Smooth muscle cell (in vitro differentiated cells): ENCODE measurements around the gene IL10. TPM values are rescaled to one million over a fixed set of nuclear protein-coding genes. Genes with fewer than 3 reads are reported as not detected.

Source experiments
- DNase-seq: peaks from one replicate; lab custom pipeline; 2025; ENCODE audit not compliant: unreplicated experiment; lab: John Stamatoyannopoulos, UW
- H2AFZ ChIP-seq: fragments of 200-600 bp; sonication (generic); 2 replicates; pipeline ENCODE4 v1.6.0; 2016; ENCODE audit warnings: antibody characterized with exemption, low read depth, mild to moderate bottlenecking
- H3F3A ChIP-seq: fragments of 200-600 bp; sonication (generic); 2 replicates; pipeline ENCODE4 v1.6.0; 2017; ENCODE audit warnings: antibody characterized with exemption, low read depth
- H3K27ac ChIP-seq: fragments of 200-600 bp; sonication (generic); 2 replicates; pipeline ENCODE4 v1.5.1; 2016; ENCODE audit warnings: low read depth, mild to moderate bottlenecking
- H3K27me3 ChIP-seq: fragments of 200-600 bp; sonication (generic); 2 replicates; pipeline ENCODE4 v1.6.1; 2016; ENCODE audit warnings: low read depth, mild to moderate bottlenecking
- H3K36me3 ChIP-seq: fragments of 200-600 bp; sonication (generic); 2 replicates; pipeline ENCODE4 v1.5.1; 2016; ENCODE audit warnings: low read depth
- H3K4me1 ChIP-seq: fragments of 200-600 bp; sonication (generic); 2 replicates; pipeline ENCODE4 v1.5.1; 2016; ENCODE audit warnings: low read depth
- H3K4me2 ChIP-seq: fragments of 200-600 bp; sonication (generic); 2 replicates; pipeline ENCODE4 v1.6.0; 2016; ENCODE audit warnings: mild to moderate bottlenecking
- H3K4me3 ChIP-seq: fragments of 200-600 bp; sonication (generic); 2 replicates; pipeline ENCODE4 v1.5.1; 2016; ENCODE audit warnings: mild to moderate bottlenecking
- H3K79me2 ChIP-seq: fragments of 200-600 bp; sonication (generic); 2 replicates; pipeline ENCODE4 v1.6.0; 2016; ENCODE audit warnings: low read depth, mild to moderate bottlenecking
- H3K9ac ChIP-seq: fragments of 200-600 bp; sonication (generic); 2 replicates; pipeline ENCODE4 v1.6.0; 2016; ENCODE audit warnings: low read depth
- H3K9me3 ChIP-seq: fragments of 200-600 bp; sonication (generic); replicated peaks from 2 replicates; pipeline ENCODE4 v1.5.1; 2016; ENCODE audit warnings: low read depth
- H4K20me1 ChIP-seq: fragments of 200-600 bp; sonication (generic); 2 replicates; pipeline ENCODE4 v1.6.0; 2016; ENCODE audit warnings: low read depth
- CTCF ChIP-seq: fragments of 200-600 bp; sonication (generic); IDR thresholded peaks from 2 replicates; pipeline ENCODE4 v1.5.1; 2017; ENCODE audit warnings: borderline replicate concordance, mild to moderate bottlenecking, antibody characterized with exemption; ENCODE audit not compliant: insufficient read depth, poor library complexity, severe bottlenecking
- WGBS: methylation state at CpG from one replicate; pipeline ENCODE4 v1.1.7; 2016; ENCODE audit warnings: low lambda C conversion rate; 5-methylcytosine and 5-hydroxymethylcytosine counted together
- polyA plus RNA-seq: library from polyadenylated mRNA; unstranded; fragments of >200 nt; fragmentation: Nextera tagmentation; extraction: Ambion mirVana; gene quantifications from 2 replicates; pipeline ENCODE4 v1.2.1, GENCODE V29; 2016
- total RNA-seq: library from RNA; depleted of rRNA; stranded (reverse); fragments of >200 nt; gene quantifications from 2 replicates; pipeline ENCODE4 v1.2.3, GENCODE V29; 2014

IL10 gene
- total and polyA plus RNA-seq, 2 experiments from 2014 or later, result 1.2 to 2.2 TPM

- Histone ChIP-seq H3K9me3 (no peaks in the 10 kb centered on the region), H4K20me1 (no peaks in the 10 kb centered on the region), H3K9ac (peak within 1 kb of the TSS; percentile 31), H3K27ac (peak within 1 kb of the TSS; percentile 65), H3K27me3 (no peaks in the 10 kb centered on the region), H2AFZ (no peak within 1 kb of the TSS), H3K4me1 (peaks cover 26% of the 10 kb centered on the region), H3K4me2 (peak within 1 kb of the TSS; percentile 81), H3K36me3 (no peaks in the 10 kb centered on the region), H3K79me2 (no peaks in the 10 kb centered on the region), H3F3A (peaks cover 11% of the 10 kb centered on the region), H3K4me3 (no peak within 1 kb of the TSS)
- 43% methylated on average over 9 of the region's 9 CpGs for WGBS
- peak; percentile 9 for DNase-seq
- no peak for TF ChIP-seq CTCF
Measured at GRCh38 chr1:206770531-206771337, 1.6 kb downstream of the IL10 start, which contains the start of gene IL19. Gene IL19, plus strand, starts transcription at chr1:206770773. Its CDS starts 65,890 bp downstream, at chr1:206836663.

GRCh38 chr1:206769304-206769731 lies 3.0 kb downstream of the IL10 start:
- no peaks in the 10 kb centered on the region for H4K20me1 ChIP-seq
- no peak overlapping the region for H2AFZ ChIP-seq
- no peak for TF ChIP-seq CTCF
- WGBS, result 93% methylated on average over 7 of the region's 7 CpGs
- no peaks in the 10 kb centered on the region for H3K36me3 ChIP-seq
- H3K27ac ChIP-seq, result no peak overlapping the region
- DNase-seq, result no peak
- H3K4me3 ChIP-seq, result no peak overlapping the region
- no peaks in the 10 kb centered on the region for H3K27me3 ChIP-seq
- H3K4me2 ChIP-seq, result peak overlapping the region; percentile 81
- no peaks in the 10 kb centered on the region for H3K79me2 ChIP-seq
- H3K4me1 ChIP-seq, result peaks cover 28% of the 10 kb centered on the region
- no peak overlapping the region for H3K9ac ChIP-seq
- no peaks in the 10 kb centered on the region for H3K9me3 ChIP-seq
- H3F3A ChIP-seq, result peaks cover 13% of the 10 kb centered on the region

GRCh38 chr1:206768472-206769303 lies 3.6 kb downstream of the IL10 start:
- H3K36me3 ChIP-seq, result no peaks in the 10 kb centered on the region
- no peak for DNase-seq
- WGBS, result 85% methylated on average over 14 of the region's 14 CpGs
- H3K27ac ChIP-seq, result no peak overlapping the region
- H3K79me2 ChIP-seq, result no peaks in the 10 kb centered on the region
- H3F3A ChIP-seq, result peaks cover 13% of the 10 kb centered on the region
- H3K4me3 ChIP-seq, result no peak overlapping the region
- no peaks in the 10 kb centered on the region for H4K20me1 ChIP-seq
- no peak for TF ChIP-seq CTCF
- no peak overlapping the region for H2AFZ ChIP-seq
- no peaks in the 10 kb centered on the region for H3K27me3 ChIP-seq
- H3K9ac ChIP-seq, result no peak overlapping the region
- H3K9me3 ChIP-seq, result no peaks in the 10 kb centered on the region
- H3K4me2 ChIP-seq, result no peak overlapping the region
- H3K4me1 ChIP-seq, result peaks cover 28% of the 10 kb centered on the region
